IMR-90 (cell line): ENCODE measurements around the gene DGAT2. TPM values are rescaled to one million over a fixed set of nuclear protein-coding genes. Genes with fewer than 3 reads are reported as not detected.

Source experiments
- ATAC-seq: fragments of 200-7000 bp; cut with Tn5 transposase; 2 replicates; pipeline ENCODE4 v1.9.1; 2020; ENCODE audit warnings: low read depth, mild to moderate bottlenecking, moderate library complexity
- BruUV-seq: library from RNA; stranded (reverse); fragments of 400-500 nt; replicated peaks from 2 replicates; lab custom pipeline; 2021; lab: Mats Ljungman, UMichigan
- CTCF ChIA-PET: fragments of 300-600 bp; formaldehyde crosslinking; extraction: SDS; loops from one replicate; lab custom pipeline; 2021; ENCODE audit warnings: antibody characterized with exemption; lab: Yijun Ruan, JAX
- POLR2A ChIA-PET: fragments of 300-600 bp; sonication (Branson Sonifier 250); formaldehyde crosslinking; loops from one replicate; lab custom pipeline; 2022; ENCODE audit warnings: antibody characterized with exemption; ENCODE audit not compliant: unreplicated experiment; lab: Charles Lee
- DNase-seq: peaks from one replicate; pipeline ENCODE4 v3.0.0; 2013
- H2AFZ ChIP-seq: replicated peaks from 2 replicates; pipeline ENCODE3; 2013; ENCODE audit warnings: low read length, mild to moderate bottlenecking; ENCODE audit not compliant: poor library complexity
- H2AK5ac ChIP-seq: 2 replicates; pipeline ENCODE4 v1.6.1; 2013; ENCODE audit warnings: low read depth, low read length, inconsistent platforms
- H2AK9ac ChIP-seq: replicated peaks from 2 replicates; pipeline ENCODE3; 2013; ENCODE audit warnings: mild to moderate bottlenecking, low read depth, low read length, moderate library complexity; ENCODE audit not compliant: poor library complexity
- H2BK120ac ChIP-seq: 2 replicates; pipeline ENCODE4 v1.6.1; 2013; ENCODE audit warnings: low read depth, low read length, inconsistent platforms
- H2BK15ac ChIP-seq: 3 replicates; pipeline ENCODE4 v1.6.1; 2013; ENCODE audit warnings: low read depth, low read length, inconsistent platforms
- H2BK20ac ChIP-seq: 2 replicates; pipeline ENCODE4 v1.6.1; 2013; ENCODE audit warnings: low read depth, mild to moderate bottlenecking, inconsistent platforms, low read length, moderate library complexity
- H2BK5ac ChIP-seq: 2 replicates; pipeline ENCODE4 v1.6.1; 2013; ENCODE audit warnings: mild to moderate bottlenecking, low read depth, low read length, inconsistent platforms; ENCODE audit not compliant: poor library complexity, severe bottlenecking
- H3K14ac ChIP-seq: replicated peaks from 2 replicates; pipeline ENCODE4 v1.6.1; 2013; ENCODE audit warnings: low read depth, low read length, inconsistent platforms
- H3K18ac ChIP-seq: 2 replicates; pipeline ENCODE4 v1.6.1; 2013; ENCODE audit warnings: low read depth, low read length, control low read depth
- H3K23ac ChIP-seq: 2 replicates; pipeline ENCODE4 v1.6.1; 2013; ENCODE audit warnings: low read depth, low read length, inconsistent platforms
- H3K27ac ChIP-seq: 2 replicates; pipeline ENCODE4 v1.5.1; 2013; ENCODE audit warnings: mild to moderate bottlenecking, control low read depth, low read length; ENCODE audit not compliant: insufficient read depth
- H3K27me3 ChIP-seq: 2 replicates; pipeline ENCODE4 v1.6.1; 2013; ENCODE audit warnings: low read length; ENCODE audit not compliant: control insufficient read depth, insufficient read depth
- H3K36me3 ChIP-seq: 2 replicates; pipeline ENCODE4 v1.6.1; 2013; ENCODE audit warnings: low read length, mixed read lengths; ENCODE audit not compliant: control insufficient read depth, insufficient read depth
- H3K4ac ChIP-seq: 2 replicates; pipeline ENCODE4 v1.6.1; 2013; ENCODE audit warnings: low read depth, low read length, inconsistent platforms
- H3K4me1 ChIP-seq: 2 replicates; pipeline ENCODE4 v1.6.1; 2013; ENCODE audit warnings: low read length, mixed read lengths; ENCODE audit not compliant: control insufficient read depth, insufficient read depth
- H3K4me2 ChIP-seq: 2 replicates; pipeline ENCODE4 v1.6.1; 2013; ENCODE audit warnings: low read depth, mild to moderate bottlenecking, control low read depth, low read length, moderate library complexity
- H3K4me3 ChIP-seq: 2 replicates; pipeline ENCODE4 v1.5.1; 2013; ENCODE audit warnings: low read depth, mild to moderate bottlenecking, control low read depth, low read length, moderate library complexity; ENCODE audit not compliant: insufficient read depth
- H3K56ac ChIP-seq: 2 replicates; pipeline ENCODE4 v1.6.1; 2013; ENCODE audit warnings: low read length, inconsistent platforms; ENCODE audit not compliant: insufficient read depth; ENCODE audit errors: extremely low read depth
- H3K79me1 ChIP-seq, 2 experiments: 2 replicates each; pipeline ENCODE4 v1.6.1; 2013; ENCODE audit warnings: low read length in 2 of 2, inconsistent platforms in 1 of 2, low read depth in 1 of 2
- H3K9ac ChIP-seq: 2 replicates; pipeline ENCODE4 v1.6.1; 2013; ENCODE audit warnings: low read depth, low read length, control low read depth
- H3K9me1 ChIP-seq: 2 replicates; pipeline ENCODE4 v1.6.1; 2013; ENCODE audit warnings: low read length, inconsistent platforms; ENCODE audit not compliant: insufficient read depth
- H3K9me3 ChIP-seq: 2 replicates; pipeline ENCODE4 v1.6.1; 2013; ENCODE audit warnings: low read length; ENCODE audit not compliant: control insufficient read depth, insufficient read depth
- H4K20me1 ChIP-seq: 2 replicates; pipeline ENCODE4 v1.6.1; 2013; ENCODE audit warnings: low read length, inconsistent platforms; ENCODE audit not compliant: insufficient read depth
- H4K5ac ChIP-seq: 2 replicates; pipeline ENCODE4 v1.6.1; 2013; ENCODE audit warnings: mild to moderate bottlenecking, low read depth, low read length, control low read depth
- H4K8ac ChIP-seq, 2 experiments: 2 replicates each; pipeline ENCODE4 v1.6.1; 2013; ENCODE audit warnings: low read depth in 2 of 2, low read length in 2 of 2, control low read depth in 1 of 2, inconsistent platforms in 1 of 2
- H4K91ac ChIP-seq: 2 replicates; pipeline ENCODE4 v1.6.1; 2013; ENCODE audit warnings: low read depth, low read length, inconsistent platforms; ENCODE audit not compliant: insufficient read depth
- CHD1 ChIP-seq: IDR thresholded peaks from 2 replicates; pipeline ENCODE4 v1.6.1; 2012; ENCODE audit warnings: low read depth, low read length, improper control_type of control experiment
- RAD21 ChIP-seq: IDR thresholded peaks from 2 replicates; pipeline ENCODE4 v1.6.1; 2012; ENCODE audit warnings: low read length, improper control_type of control experiment
- RCOR1 ChIP-seq: IDR thresholded peaks from 2 replicates; pipeline ENCODE4 v1.6.1; 2012; ENCODE audit warnings: mild to moderate bottlenecking, low read length, improper control_type of control experiment; ENCODE audit not compliant: insufficient replicate concordance
- WGBS, 2 experiments: methylation state at CpG; one replicate each; pipeline versions ENCODE4 v1.1.5 to v1.1.7; 2013; ENCODE audit warnings: missing lambda C conversion rate in 2 of 2; ENCODE audit not compliant: insufficient read length in 1 of 2; ENCODE audit errors: extremely low coverage in 2 of 2; 5-methylcytosine and 5-hydroxymethylcytosine counted together
- dilution Hi-C: fragments of 300-500 bp; cut with HindIII; formaldehyde crosslinking; loops from one replicate; pipeline ENCODE4 v1.14.3; 2018; ENCODE audit warnings: low sequenced_read_pairs; ENCODE audit not compliant: unreplicated experiment
- in situ Hi-C: fragments of 300-500 bp; cut with MboI; formaldehyde crosslinking; loops from 3 replicates; pipeline ENCODE4 v1.14.3; 2019; ENCODE audit warnings: low sequenced_read_pairs, inconsistent platforms, mixed read lengths
- intact Hi-C: fragments of 100-400 bp; cut with micrococcal nuclease; formaldehyde crosslinking; loops from 2 replicates; pipeline ENCODE4 v1.10.0; 2022
- polyA plus RNA-seq, 3 experiments: library from polyadenylated mRNA; depleted of rRNA; stranded (reverse); fragments of >200 nt; gene quantifications; 2 replicates each; pipeline ENCODE4 v1.2.3, GENCODE V29; 2012; ENCODE audit warnings: low replicate concordance in 1 of 3
- total RNA-seq: library from RNA; depleted of rRNA; stranded (reverse); fragments of >200 nt; gene quantifications from 2 replicates; pipeline ENCODE4 v1.2.3, GENCODE V29; 2012
- TF ChIP-seq, protein P1 (sequence below): conservative IDR thresholded peaks from 2 replicates; pipeline ENCODE4 v1.5.1; 2012; ENCODE audit warnings: mild to moderate bottlenecking, low read depth, low read length, improper control_type of control experiment

The DGAT2 gene
- total and polyA plus RNA-seq, 2 of the 4 experiments (the other 2 are of a cell fraction): 2.3 to 2.4 TPM

DNA sequence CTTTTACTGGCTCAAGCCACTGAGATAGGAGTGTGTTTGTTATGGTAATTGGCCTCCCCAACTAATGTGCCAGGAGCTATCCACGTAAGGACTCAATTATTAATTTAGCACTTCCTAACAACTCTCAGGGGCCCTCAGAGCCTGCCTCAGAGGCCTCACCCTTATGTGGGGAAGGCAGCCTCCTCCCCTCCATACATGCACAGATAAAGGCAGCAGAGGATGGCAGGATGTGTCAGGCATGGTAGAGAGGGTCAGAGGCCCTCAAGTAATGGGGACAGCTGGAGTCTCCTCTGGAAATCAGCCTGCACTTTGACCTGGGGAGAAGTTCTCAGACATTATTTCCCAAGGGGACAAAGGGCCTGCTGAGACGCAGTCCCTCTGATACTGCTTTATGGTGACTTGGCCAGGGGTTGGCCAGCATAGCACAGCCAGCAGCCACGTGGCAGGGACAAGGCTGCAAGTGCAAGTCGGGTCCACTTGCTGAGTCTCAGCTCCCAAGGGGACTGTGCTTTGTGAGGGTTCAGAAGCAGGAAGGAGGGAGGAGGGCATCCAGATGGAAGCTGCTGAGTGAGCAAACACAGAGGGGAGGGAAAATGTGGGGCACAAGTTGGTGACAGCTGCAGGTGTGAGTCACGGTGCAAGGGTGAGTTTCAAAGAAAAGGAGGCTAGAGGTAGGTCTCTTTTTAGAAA lies 33.9 kb upstream of the DGAT2 start:
- no TSS peak for BruUV-seq
- Histone ChIP-seq H4K5ac (no peak overlapping the region), H2BK15ac (no peak overlapping the region), H3K9ac (no peak overlapping the region), H3K4ac (no peak overlapping the region), H2BK120ac (no peak overlapping the region), H3K27ac (no peak overlapping the region), H4K8ac (no peak overlapping the region), H3K36me3 (no peaks in the 10 kb centered on the region), H2AK9ac (no peak overlapping the region), H3K27me3 (peaks cover 61% of the 10 kb centered on the region), H3K4me2 (no peak overlapping the region), H4K91ac (no peak overlapping the region), H2AFZ (no peak overlapping the region), H3K9me1 (no peaks in the 10 kb centered on the region), H3K79me1 (no peaks in the 10 kb centered on the region), H3K14ac (no peak overlapping the region), H2BK5ac (no peak overlapping the region), H2BK20ac (no peak overlapping the region), H3K23ac (no peak overlapping the region), H3K4me1 (no peaks in the 10 kb centered on the region), H2AK5ac (no peak overlapping the region), H3K56ac (no peak overlapping the region), H3K18ac (no peak overlapping the region), H3K9me3 (peaks cover 2% of the 10 kb centered on the region; the same call in 1 of the 2 replicates), H3K4me3 (no peak overlapping the region), H4K20me1 (no peaks in the 10 kb centered on the region)
- DNase-seq (no peak), ATAC-seq (no peak)
- CTCF ChIA-PET: no interaction called here
- in situ Hi-C loops (no loop called here), dilution Hi-C loops (no loop called here), intact Hi-C loops (no loop called here)
- POLR2A ChIA-PET: no interaction called here
- WGBS, 2 experiments: 44% methylated on average over 3 of the region's 5 CpGs; no CpG with 5 or more reads in 1 of the 2 experiments
- TF ChIP-seq RAD21 (no peak), RCOR1 (no peak), CHD1 (no peak)
- TF ChIP-seq, protein P1, sequence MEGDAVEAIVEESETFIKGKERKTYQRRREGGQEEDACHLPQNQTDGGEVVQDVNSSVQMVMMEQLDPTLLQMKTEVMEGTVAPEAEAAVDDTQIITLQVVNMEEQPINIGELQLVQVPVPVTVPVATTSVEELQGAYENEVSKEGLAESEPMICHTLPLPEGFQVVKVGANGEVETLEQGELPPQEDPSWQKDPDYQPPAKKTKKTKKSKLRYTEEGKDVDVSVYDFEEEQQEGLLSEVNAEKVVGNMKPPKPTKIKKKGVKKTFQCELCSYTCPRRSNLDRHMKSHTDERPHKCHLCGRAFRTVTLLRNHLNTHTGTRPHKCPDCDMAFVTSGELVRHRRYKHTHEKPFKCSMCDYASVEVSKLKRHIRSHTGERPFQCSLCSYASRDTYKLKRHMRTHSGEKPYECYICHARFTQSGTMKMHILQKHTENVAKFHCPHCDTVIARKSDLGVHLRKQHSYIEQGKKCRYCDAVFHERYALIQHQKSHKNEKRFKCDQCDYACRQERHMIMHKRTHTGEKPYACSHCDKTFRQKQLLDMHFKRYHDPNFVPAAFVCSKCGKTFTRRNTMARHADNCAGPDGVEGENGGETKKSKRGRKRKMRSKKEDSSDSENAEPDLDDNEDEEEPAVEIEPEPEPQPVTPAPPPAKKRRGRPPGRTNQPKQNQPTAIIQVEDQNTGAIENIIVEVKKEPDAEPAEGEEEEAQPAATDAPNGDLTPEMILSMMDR: no peak
